GM12878 (cell line): ENCODE results near the gene PRSS16.

Experiments used
- FOXM1 ChIP-seq: IDR thresholded peaks from 2 replicates; pipeline ENCODE4 v1.6.1; 2012; ENCODE audit warnings: low read depth, mild to moderate bottlenecking, inconsistent platforms, low read length, moderate library complexity
- POLR2A ChIP-seq: IDR thresholded peaks from 2 replicates; pipeline ENCODE4 v1.6.1; 2011; ENCODE audit warnings: low read depth, mild to moderate bottlenecking, low read length
- YY1 ChIP-seq: IDR thresholded peaks from 2 replicates; pipeline ENCODE4 v1.6.1; 2011; ENCODE audit warnings: low read depth, mild to moderate bottlenecking, low read length
- TF ChIP-seq, protein P1 (sequence below), 3 experiments: IDR thresholded peaks in 2 of 3; conservative IDR thresholded peaks in 1 of 3; 2 replicates each; pipeline ENCODE4 v1.5.1; 2011; ENCODE audit warnings: low read depth in 3 of 3, low read length in 3 of 3, mild to moderate bottlenecking in 3 of 3, control low read depth in 2 of 3, moderate library complexity in 2 of 3, inconsistent platforms in 1 of 3, mixed read lengths in 1 of 3; ENCODE audit not compliant: control insufficient read depth in 2 of 3, insufficient read depth in 1 of 3; ENCODE audit errors: extremely low read depth in 1 of 3
- TF ChIP-seq, protein P2 (sequence below): IDR thresholded peaks from 2 replicates; pipeline ENCODE4 v1.6.1; 2012; ENCODE audit warnings: mild to moderate bottlenecking, low read depth, low read length

DNA sequence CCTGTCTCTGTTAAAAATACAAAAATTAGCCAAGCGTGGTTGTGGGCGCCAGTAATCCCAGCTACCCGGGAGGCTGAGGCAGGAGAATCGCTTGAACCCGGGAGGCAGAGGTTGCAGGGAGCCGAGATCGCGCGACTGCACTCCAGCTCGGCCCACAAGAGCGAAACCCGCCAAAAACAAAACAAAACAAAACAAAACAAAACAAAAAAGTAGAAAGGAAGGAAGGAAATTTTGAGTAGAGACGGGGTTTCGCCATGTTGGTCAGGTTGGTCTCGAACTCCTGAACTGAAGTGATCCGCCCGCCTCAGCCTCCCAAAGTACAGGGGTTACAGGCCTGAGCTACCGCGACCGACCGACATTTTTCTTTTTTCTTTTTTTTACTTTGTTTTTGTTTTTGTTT lies 30.6 kb upstream of the PRSS16 start:
- TF ChIP-seq, protein P1, sequence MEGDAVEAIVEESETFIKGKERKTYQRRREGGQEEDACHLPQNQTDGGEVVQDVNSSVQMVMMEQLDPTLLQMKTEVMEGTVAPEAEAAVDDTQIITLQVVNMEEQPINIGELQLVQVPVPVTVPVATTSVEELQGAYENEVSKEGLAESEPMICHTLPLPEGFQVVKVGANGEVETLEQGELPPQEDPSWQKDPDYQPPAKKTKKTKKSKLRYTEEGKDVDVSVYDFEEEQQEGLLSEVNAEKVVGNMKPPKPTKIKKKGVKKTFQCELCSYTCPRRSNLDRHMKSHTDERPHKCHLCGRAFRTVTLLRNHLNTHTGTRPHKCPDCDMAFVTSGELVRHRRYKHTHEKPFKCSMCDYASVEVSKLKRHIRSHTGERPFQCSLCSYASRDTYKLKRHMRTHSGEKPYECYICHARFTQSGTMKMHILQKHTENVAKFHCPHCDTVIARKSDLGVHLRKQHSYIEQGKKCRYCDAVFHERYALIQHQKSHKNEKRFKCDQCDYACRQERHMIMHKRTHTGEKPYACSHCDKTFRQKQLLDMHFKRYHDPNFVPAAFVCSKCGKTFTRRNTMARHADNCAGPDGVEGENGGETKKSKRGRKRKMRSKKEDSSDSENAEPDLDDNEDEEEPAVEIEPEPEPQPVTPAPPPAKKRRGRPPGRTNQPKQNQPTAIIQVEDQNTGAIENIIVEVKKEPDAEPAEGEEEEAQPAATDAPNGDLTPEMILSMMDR (IDR thresholded peaks at IDR 0.05 in 2 of 3, conservative IDR thresholded peaks at IDR 0.05 in 1 of 3; ENCODE audit: control insufficient read depth in 2 of 3, extremely low read depth in 1 of 3, insufficient read depth in 1 of 3, low read depth in 3 of 3, low read length in 3 of 3), result no peak
- TF ChIP-seq POLR2A, result no peak
- no peak for TF ChIP-seq FOXM1
- TF ChIP-seq YY1, result no peak
- TF ChIP-seq, protein P2, sequence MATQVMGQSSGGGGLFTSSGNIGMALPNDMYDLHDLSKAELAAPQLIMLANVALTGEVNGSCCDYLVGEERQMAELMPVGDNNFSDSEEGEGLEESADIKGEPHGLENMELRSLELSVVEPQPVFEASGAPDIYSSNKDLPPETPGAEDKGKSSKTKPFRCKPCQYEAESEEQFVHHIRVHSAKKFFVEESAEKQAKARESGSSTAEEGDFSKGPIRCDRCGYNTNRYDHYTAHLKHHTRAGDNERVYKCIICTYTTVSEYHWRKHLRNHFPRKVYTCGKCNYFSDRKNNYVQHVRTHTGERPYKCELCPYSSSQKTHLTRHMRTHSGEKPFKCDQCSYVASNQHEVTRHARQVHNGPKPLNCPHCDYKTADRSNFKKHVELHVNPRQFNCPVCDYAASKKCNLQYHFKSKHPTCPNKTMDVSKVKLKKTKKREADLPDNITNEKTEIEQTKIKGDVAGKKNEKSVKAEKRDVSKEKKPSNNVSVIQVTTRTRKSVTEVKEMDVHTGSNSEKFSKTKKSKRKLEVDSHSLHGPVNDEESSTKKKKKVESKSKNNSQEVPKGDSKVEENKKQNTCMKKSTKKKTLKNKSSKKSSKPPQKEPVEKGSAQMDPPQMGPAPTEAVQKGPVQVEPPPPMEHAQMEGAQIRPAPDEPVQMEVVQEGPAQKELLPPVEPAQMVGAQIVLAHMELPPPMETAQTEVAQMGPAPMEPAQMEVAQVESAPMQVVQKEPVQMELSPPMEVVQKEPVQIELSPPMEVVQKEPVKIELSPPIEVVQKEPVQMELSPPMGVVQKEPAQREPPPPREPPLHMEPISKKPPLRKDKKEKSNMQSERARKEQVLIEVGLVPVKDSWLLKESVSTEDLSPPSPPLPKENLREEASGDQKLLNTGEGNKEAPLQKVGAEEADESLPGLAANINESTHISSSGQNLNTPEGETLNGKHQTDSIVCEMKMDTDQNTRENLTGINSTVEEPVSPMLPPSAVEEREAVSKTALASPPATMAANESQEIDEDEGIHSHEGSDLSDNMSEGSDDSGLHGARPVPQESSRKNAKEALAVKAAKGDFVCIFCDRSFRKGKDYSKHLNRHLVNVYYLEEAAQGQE, result no peak
